Right atrium auricular region (tissue), 2 donors: ENCODE measurements around the gene HDHD5. TPM values are rescaled to one million over a fixed set of nuclear protein-coding genes. Genes with fewer than 3 reads are reported as not detected.
"Not testable (repeated sequence)": the region's sequence is repeated elsewhere in the genome, so short reads cannot be mapped to it uniquely, and the experiment has no call there.

Experiments used
- DNase-seq: peaks from one replicate; pipeline ENCODE4 v3.0.0-alpha.2; 2019; ENCODE audit warnings: low spot score
- H3K27ac ChIP-seq, 2 donors: fragments of 200-600 bp; sonication (generic); 1 replicate in 1 of 2; 2 replicates in 1 of 2; pipeline ENCODE4 v1.5.1; 2016 to 2019
- H3K27me3 ChIP-seq, 2 donors: fragments of 200-600 bp; sonication (generic); one replicate each; pipeline versions ENCODE4 v1.5.1 to v1.6.0; 2017 to 2019
- H3K36me3 ChIP-seq: fragments of 200-600 bp; sonication (generic); one replicate; pipeline ENCODE4 v1.5.1; 2016
- H3K4me1 ChIP-seq, 2 donors: fragments of 200-600 bp; sonication (generic); one replicate each; pipeline versions ENCODE4 v1.5.1 to v1.6.0; 2017 to 2019
- H3K4me3 ChIP-seq, 2 donors: fragments of 200-600 bp; sonication (generic); 1 replicate in 1 of 2; 2 replicates in 1 of 2; pipeline ENCODE4 v1.5.1; 2017 to 2019; ENCODE audit warnings: mild to moderate bottlenecking in 1 of 2, moderate library complexity in 1 of 2
- H3K9me3 ChIP-seq, 2 donors: fragments of 200-600 bp; sonication (generic); one replicate each; pipeline ENCODE4 v1.5.1; 2019
- total RNA-seq, 2 donors: library from RNA; depleted of rRNA; stranded (reverse); fragments of >200 nt; gene quantifications; one replicate each; pipeline ENCODE4 v1.1.0, GENCODE V29; 2016
- TF ChIP-seq, protein P1 (sequence below), 2 donors: fragments of 200-600 bp; sonication (generic); IDR thresholded peaks; one replicate each; pipeline ENCODE4 v1.5.1; 2019; ENCODE audit warnings: antibody characterized with exemption in 2 of 2

HDHD5 gene
- total RNA-seq, 2 donors from 2014 or later = 33.1 to 39.7 TPM

DNA sequence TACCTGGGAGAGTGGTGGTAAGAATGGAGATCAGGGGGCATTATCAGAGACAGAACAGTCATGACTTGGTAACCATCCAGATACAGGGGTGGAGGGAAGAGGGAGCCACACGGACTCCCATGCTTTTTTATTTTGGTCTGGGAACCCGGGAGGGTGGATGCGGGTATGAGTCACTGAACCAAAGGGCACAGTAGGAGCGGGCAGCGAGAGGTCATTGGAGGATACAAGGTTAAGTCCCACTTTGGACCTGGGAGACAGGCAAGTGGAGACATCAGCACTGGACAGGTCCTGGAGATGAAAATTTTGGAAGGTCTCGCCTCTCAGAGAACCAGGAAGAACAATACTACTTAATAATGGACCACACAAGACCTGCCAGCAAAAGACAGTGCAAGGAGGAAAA is 6.7 kb downstream of the HDHD5 start:
- no peaks in the 10 kb centered on the region for H3K9me3 ChIP-seq
- TF ChIP-seq, protein P1, sequence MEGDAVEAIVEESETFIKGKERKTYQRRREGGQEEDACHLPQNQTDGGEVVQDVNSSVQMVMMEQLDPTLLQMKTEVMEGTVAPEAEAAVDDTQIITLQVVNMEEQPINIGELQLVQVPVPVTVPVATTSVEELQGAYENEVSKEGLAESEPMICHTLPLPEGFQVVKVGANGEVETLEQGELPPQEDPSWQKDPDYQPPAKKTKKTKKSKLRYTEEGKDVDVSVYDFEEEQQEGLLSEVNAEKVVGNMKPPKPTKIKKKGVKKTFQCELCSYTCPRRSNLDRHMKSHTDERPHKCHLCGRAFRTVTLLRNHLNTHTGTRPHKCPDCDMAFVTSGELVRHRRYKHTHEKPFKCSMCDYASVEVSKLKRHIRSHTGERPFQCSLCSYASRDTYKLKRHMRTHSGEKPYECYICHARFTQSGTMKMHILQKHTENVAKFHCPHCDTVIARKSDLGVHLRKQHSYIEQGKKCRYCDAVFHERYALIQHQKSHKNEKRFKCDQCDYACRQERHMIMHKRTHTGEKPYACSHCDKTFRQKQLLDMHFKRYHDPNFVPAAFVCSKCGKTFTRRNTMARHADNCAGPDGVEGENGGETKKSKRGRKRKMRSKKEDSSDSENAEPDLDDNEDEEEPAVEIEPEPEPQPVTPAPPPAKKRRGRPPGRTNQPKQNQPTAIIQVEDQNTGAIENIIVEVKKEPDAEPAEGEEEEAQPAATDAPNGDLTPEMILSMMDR (IDR thresholded peaks at IDR 0.05) = no peak
- no peak overlapping the region for H3K27ac ChIP-seq
- no peaks in the 10 kb centered on the region for H3K27me3 ChIP-seq
- H3K36me3 ChIP-seq = peaks cover 15% of the 10 kb centered on the region
- no peak overlapping the region for H3K4me3 ChIP-seq
- DNase-seq = no peak
- H3K4me1 ChIP-seq = peaks cover 0 to 28% of the 10 kb centered on the region in 2 donors

DNA sequence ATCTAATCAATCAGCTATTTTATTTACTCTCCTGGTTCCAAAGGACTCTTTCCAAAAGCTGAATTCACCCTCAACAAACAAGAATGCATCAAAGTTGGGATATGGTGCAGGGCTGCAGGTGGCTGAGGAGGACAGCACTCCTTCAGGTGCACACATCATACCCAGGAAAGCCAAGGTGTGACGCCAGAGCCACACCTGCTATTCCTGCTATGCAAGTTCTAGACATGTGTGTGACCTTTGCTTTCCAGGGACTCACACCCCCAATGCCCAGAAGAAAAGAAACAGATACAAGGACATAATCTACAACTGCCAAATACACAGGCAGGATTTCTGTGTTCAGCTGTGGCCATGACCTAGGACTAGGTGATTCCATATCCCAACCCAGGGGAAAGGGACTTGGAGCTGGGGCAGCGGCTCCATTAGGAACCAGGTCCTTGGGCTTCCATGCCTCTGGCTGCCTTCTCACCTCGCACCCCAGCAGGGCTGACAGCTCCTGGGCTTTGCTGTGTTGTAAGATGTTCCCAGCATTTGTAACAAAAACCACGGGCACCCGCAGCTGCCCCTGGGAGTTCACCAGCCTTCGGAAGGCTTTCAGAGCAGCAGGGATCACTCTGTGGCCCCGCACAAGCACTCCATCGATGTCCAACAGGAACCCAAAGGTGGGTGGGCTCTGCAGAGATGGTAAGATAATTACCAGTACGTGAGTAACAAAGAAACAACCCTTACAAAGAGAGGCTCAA is 9.8 kb downstream of the HDHD5 start:
- peaks cover 22% of the 10 kb centered on the region for H3K36me3 ChIP-seq
- no peak for DNase-seq

DNA sequence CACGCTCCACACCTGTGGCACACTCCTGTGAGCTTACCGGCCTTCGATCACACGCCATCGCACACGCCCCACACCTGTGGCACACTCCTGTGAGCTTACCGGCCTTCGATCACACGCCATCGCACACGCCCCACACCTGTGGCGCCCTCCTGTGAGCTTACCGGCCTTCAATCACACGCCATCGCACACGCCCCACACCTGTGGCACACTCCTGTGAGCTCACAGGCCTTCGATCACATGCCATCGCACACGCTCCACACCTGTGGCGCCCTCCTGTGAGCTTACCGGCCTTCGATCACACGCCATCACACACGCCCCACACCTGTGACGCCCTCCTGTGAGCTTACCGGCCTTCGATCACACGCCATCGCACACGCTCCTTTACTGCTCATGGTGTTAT is 11.6 kb downstream of the HDHD5 start:
- H3K27ac ChIP-seq, DNase-seq, H3K4me1 ChIP-seq, H3K9me3 ChIP-seq, H3K27me3 ChIP-seq, H3K4me3 ChIP-seq: not testable (repeated sequence)
- H3K36me3 ChIP-seq = peaks cover 37% of the 10 kb centered on the region

More for the DNA sequence above, 9.8 kb downstream of the HDHD5 start:
- no peaks in the 10 kb centered on the region for H3K27me3 ChIP-seq
- TF ChIP-seq, protein P1 (IDR thresholded peaks at IDR 0.05) = no peak
- H3K27ac ChIP-seq = no peak overlapping the region
- peaks cover 0 to 4% of the 10 kb centered on the region in 2 donors for H3K4me1 ChIP-seq
- H3K4me3 ChIP-seq = no peak overlapping the region
- no peaks in the 10 kb centered on the region for H3K9me3 ChIP-seq

DNA sequence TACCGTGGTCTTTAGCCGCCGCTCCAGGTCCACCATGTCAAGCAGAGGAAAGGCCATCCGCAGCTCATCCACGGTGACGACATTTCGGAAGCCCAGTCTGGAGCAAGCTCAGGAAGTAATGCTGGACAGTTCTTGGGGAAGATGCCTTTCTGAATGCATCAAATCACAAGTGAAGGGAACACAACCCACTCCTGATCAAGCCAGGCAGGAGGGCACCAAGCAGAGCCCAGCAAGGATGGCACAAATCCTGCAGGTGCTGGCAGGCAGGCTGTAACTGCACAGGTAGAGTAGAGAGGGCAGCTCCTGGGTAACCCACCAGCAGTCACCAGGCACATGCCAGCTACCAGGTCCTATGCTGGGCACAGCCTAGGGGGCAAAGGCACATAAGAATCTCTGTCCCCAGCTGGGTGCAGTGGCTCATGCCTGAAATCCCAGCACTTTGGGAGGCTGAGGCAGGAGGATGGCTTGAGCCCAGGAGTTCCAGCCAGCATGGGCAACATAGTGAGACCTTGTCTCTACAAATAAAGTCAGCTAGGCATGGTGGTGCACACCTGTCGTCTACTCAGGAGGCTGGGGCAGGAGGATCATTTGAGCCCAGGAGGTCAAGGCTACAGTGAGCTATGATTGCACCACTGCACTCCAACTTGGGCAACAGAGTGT is 13.9 kb downstream of the HDHD5 start:
- H3K4me1 ChIP-seq = peaks cover 0 to 15% of the 10 kb centered on the region in 2 donors
- no peaks in the 10 kb centered on the region for H3K27me3 ChIP-seq
- no peaks in the 10 kb centered on the region for H3K9me3 ChIP-seq
- no peak overlapping the region for H3K4me3 ChIP-seq
- no peak overlapping the region for H3K27ac ChIP-seq
- DNase-seq = no peak
- peaks cover 45% of the 10 kb centered on the region for H3K36me3 ChIP-seq
- TF ChIP-seq, protein P1 (IDR thresholded peaks at IDR 0.05) = no peak

DNA sequence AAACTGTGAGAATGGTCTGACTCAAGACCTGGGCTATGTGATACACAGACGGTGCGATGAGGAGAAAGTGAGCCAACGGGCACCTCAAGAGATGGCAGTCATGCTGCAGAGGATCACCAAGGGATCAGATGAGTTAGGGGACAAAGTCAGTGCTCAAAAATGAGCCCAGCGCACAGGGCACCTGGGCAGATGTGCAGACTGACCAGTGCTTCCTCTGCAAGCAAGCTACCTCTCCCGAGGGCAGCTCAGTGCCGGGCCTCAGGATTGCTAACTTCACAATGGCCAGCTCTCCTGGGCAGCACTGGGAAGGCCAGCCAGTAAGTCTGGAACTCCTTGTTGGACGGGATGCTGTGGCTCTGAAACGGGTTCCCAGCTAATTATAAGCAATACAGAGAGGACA is 15.3 kb downstream of the HDHD5 start:
- no peak for DNase-seq
- Histone ChIP-seq H3K36me3 (peaks cover 42% of the 10 kb centered on the region), H3K27me3 (no peaks in the 10 kb centered on the region), H3K4me3 (no peak overlapping the region), H3K9me3 (no peaks in the 10 kb centered on the region), H3K4me1 (peaks cover 0 to 23% of the 10 kb centered on the region in 2 donors), H3K27ac (no peak overlapping the region)
- TF ChIP-seq, protein P1 (IDR thresholded peaks at IDR 0.05) = no peak

DNA sequence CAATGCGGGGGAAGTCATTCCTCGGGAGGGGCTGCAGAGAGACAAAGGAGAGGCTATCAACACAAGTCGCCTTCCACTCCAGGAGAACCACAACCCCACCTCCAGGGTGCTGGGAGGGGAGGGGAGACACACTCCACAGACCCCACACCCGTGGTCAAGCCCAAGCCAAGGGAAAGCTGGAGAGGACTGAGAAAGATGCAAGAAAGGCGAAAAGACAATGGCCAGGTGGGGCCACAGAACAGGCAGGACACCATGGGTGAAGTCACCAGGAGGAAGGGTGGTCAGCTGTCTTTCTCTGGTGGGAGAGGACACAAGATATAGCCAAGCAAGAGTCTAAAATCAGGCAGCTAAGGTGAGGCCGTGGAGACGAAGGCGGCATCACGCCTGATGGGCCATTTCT is 16.0 kb downstream of the HDHD5 start:
- peaks cover 0 to 23% of the 10 kb centered on the region in 2 donors for H3K4me1 ChIP-seq
- DNase-seq = no peak
- TF ChIP-seq, protein P1 (IDR thresholded peaks at IDR 0.05) = no peak
- H3K27ac ChIP-seq = no peak overlapping the region
- H3K4me3 ChIP-seq = no peak overlapping the region
- H3K27me3 ChIP-seq = no peaks in the 10 kb centered on the region
- peaks cover 48% of the 10 kb centered on the region for H3K36me3 ChIP-seq
- H3K9me3 ChIP-seq = no peaks in the 10 kb centered on the region
